HEK293 (cell line): ENCODE measurements around the gene PRTFDC1.

Source experiments
- CTCF ChIA-PET: fragments of 350-600 bp; formaldehyde crosslinking; extraction: SDS; loops from one replicate; lab custom pipeline; 2021; ENCODE audit warnings: antibody characterized with exemption; lab: Yijun Ruan, JAX
- POLR2A ChIA-PET: fragments of 300-600 bp; formaldehyde crosslinking; extraction: SDS; loops from one replicate; lab custom pipeline; 2020; ENCODE audit warnings: antibody characterized with exemption, inconsistent platforms; lab: Yijun Ruan, JAX
- H3K27ac ChIP-seq: fragments of 200-500 bp; sonication (Bioruptor generic); 2 replicates; pipeline ENCODE4 v1.5.1; 2014; ENCODE audit warnings: low read depth, low read length, control low read depth, inconsistent platforms; ENCODE audit errors: extremely low read depth
- H3K36me3 ChIP-seq, 2 experiments: fragments of 200-500 bp in 1 of 2; sonication (Bioruptor generic) in 1 of 2; 1 replicate in 1 of 2; 2 replicates in 1 of 2; pipeline ENCODE4 v1.5.1; 2014 to 2017; ENCODE audit warnings: inconsistent platforms in 2 of 2, low read length in 2 of 2; ENCODE audit not compliant: control insufficient read depth in 2 of 2, insufficient read depth in 1 of 2
- H3K4me1 ChIP-seq: fragments of 200-500 bp; sonication (Bioruptor generic); 2 replicates; pipeline ENCODE4 v1.5.1; 2014; ENCODE audit warnings: mild to moderate bottlenecking, low read length, inconsistent platforms; ENCODE audit not compliant: control insufficient read depth, insufficient read depth
- H3K4me3 ChIP-seq: 2 replicates; pipeline ENCODE4 v1.5.1; 2011; ENCODE audit warnings: low read depth, mild to moderate bottlenecking, control low read depth, low read length, moderate library complexity
- H3K9me3 ChIP-seq: fragments of 200-500 bp; sonication (Bioruptor generic); 2 replicates; pipeline ENCODE4 v1.5.1; 2014; ENCODE audit warnings: low read depth, low read length, inconsistent platforms; ENCODE audit not compliant: control insufficient read depth, insufficient read depth
- KLF9 ChIP-seq: fragments of 450-650 bp; formaldehyde crosslinking; IDR thresholded peaks from 2 replicates; pipeline ENCODE4 v1.5.1; 2016; ENCODE audit warnings: missing biosample characterization, missing genetic modification characterization, low read depth
- YY2 ChIP-seq: fragments of 450-650 bp; formaldehyde crosslinking; IDR thresholded peaks from 2 replicates; pipeline ENCODE4 v1.5.1; 2016; ENCODE audit warnings: missing biosample characterization, missing genetic modification characterization
- ZBTB17 ChIP-seq: fragments of 450-650 bp; formaldehyde crosslinking; IDR thresholded peaks from 2 replicates; pipeline ENCODE4 v1.5.1; 2016; ENCODE audit warnings: missing biosample characterization, missing genetic modification characterization
- ZBTB21 ChIP-seq: fragments of 450-650 bp; formaldehyde crosslinking; IDR thresholded peaks from 2 replicates; pipeline ENCODE4 v1.5.1; 2017; ENCODE audit warnings: missing biosample characterization, missing genetic modification characterization
- ZBTB48 ChIP-seq: fragments of 450-650 bp; formaldehyde crosslinking; IDR thresholded peaks from 2 replicates; pipeline ENCODE4 v1.5.1; 2016; ENCODE audit warnings: missing biosample characterization, missing genetic modification characterization
- ZFP3 ChIP-seq: fragments of 450-650 bp; formaldehyde crosslinking; IDR thresholded peaks from 2 replicates; pipeline ENCODE4 v1.5.1; 2016; ENCODE audit warnings: low read depth, missing biosample characterization, missing genetic modification characterization
- ZFP37 ChIP-seq: fragments of 450-650 bp; formaldehyde crosslinking; IDR thresholded peaks from 2 replicates; pipeline ENCODE4 v1.5.1; 2016; ENCODE audit warnings: missing biosample characterization, missing genetic modification characterization
- ZFP41 ChIP-seq: fragments of 450-650 bp; formaldehyde crosslinking; IDR thresholded peaks from 2 replicates; pipeline ENCODE4 v1.5.1; 2016; ENCODE audit warnings: missing biosample characterization, missing genetic modification characterization, borderline replicate concordance
- ZNF112 ChIP-seq: fragments of 450-650 bp; formaldehyde crosslinking; IDR thresholded peaks from 2 replicates; pipeline ENCODE4 v1.5.0; 2017; ENCODE audit warnings: missing biosample characterization, missing genetic modification characterization
- ZNF121 ChIP-seq: fragments of 450-650 bp; formaldehyde crosslinking; IDR thresholded peaks from 2 replicates; pipeline ENCODE4 v1.5.1; 2016; ENCODE audit warnings: missing biosample characterization, missing genetic modification characterization
- ZNF138 ChIP-seq: fragments of 450-650 bp; formaldehyde crosslinking; IDR thresholded peaks from 2 replicates; pipeline ENCODE4 v1.5.1; 2016; ENCODE audit warnings: missing biosample characterization, missing genetic modification characterization, borderline replicate concordance
- ZNF155 ChIP-seq: fragments of 450-650 bp; formaldehyde crosslinking; IDR thresholded peaks from 2 replicates; pipeline ENCODE4 v1.5.1; 2016; ENCODE audit warnings: missing biosample characterization, missing genetic modification characterization
- ZNF16 ChIP-seq: fragments of 450-650 bp; formaldehyde crosslinking; IDR thresholded peaks from 2 replicates; pipeline ENCODE4 v1.5.1; 2016; ENCODE audit warnings: low read depth, missing biosample characterization, missing genetic modification characterization
- ZNF202 ChIP-seq: fragments of 450-650 bp; formaldehyde crosslinking; IDR thresholded peaks from 2 replicates; pipeline ENCODE4 v1.5.1; 2016; ENCODE audit warnings: missing biosample characterization, missing genetic modification characterization, borderline replicate concordance
- ZNF23 ChIP-seq: fragments of 450-650 bp; formaldehyde crosslinking; IDR thresholded peaks from 2 replicates; pipeline ENCODE4 v1.5.1; 2016; ENCODE audit warnings: missing biosample characterization, missing genetic modification characterization, borderline replicate concordance
- ZNF24 ChIP-seq: fragments of 450-650 bp; formaldehyde crosslinking; IDR thresholded peaks from 2 replicates; pipeline ENCODE4 v1.5.1; 2016; ENCODE audit warnings: missing biosample characterization, missing genetic modification characterization
- ZNF366 ChIP-seq: fragments of 450-650 bp; formaldehyde crosslinking; conservative IDR thresholded peaks from 2 replicates; pipeline ENCODE4 v1.5.1; 2016; ENCODE audit warnings: missing biosample characterization, missing genetic modification characterization
- ZNF416 ChIP-seq: fragments of 450-650 bp; formaldehyde crosslinking; IDR thresholded peaks from 2 replicates; pipeline ENCODE4 v1.5.1; 2016; ENCODE audit warnings: missing biosample characterization, missing genetic modification characterization
- ZNF510 ChIP-seq: fragments of 450-650 bp; formaldehyde crosslinking; IDR thresholded peaks from 2 replicates; pipeline ENCODE4 v1.5.1; 2018; ENCODE audit warnings: mild to moderate bottlenecking, missing genetic modification characterization, missing biosample characterization; ENCODE audit not compliant: insufficient replicate concordance
- ZNF548 ChIP-seq: fragments of 450-650 bp; formaldehyde crosslinking; IDR thresholded peaks from 2 replicates; pipeline ENCODE4 v1.5.1; 2016; ENCODE audit warnings: missing biosample characterization, missing genetic modification characterization
- ZNF561 ChIP-seq: fragments of 450-650 bp; IDR thresholded peaks from 2 replicates; pipeline ENCODE4 v1.5.1; 2018; ENCODE audit warnings: missing biosample characterization, missing genetic modification characterization, borderline replicate concordance
- ZNF600 ChIP-seq: fragments of 450-650 bp; formaldehyde crosslinking; IDR thresholded peaks from 2 replicates; pipeline ENCODE4 v1.5.1; 2016; ENCODE audit warnings: missing biosample characterization, missing genetic modification characterization
- ZNF610 ChIP-seq: fragments of 450-650 bp; formaldehyde crosslinking; IDR thresholded peaks from 2 replicates; pipeline ENCODE4 v1.5.1; 2016; ENCODE audit warnings: missing biosample characterization, missing genetic modification characterization, borderline replicate concordance
- ZNF623 ChIP-seq: fragments of 450-650 bp; formaldehyde crosslinking; IDR thresholded peaks from 2 replicates; pipeline ENCODE4 v1.5.1; 2016; ENCODE audit warnings: missing biosample characterization, missing genetic modification characterization
- ZNF629 ChIP-seq: fragments of 450-650 bp; formaldehyde crosslinking; IDR thresholded peaks from 2 replicates; pipeline ENCODE4 v1.5.1; 2017; ENCODE audit warnings: missing biosample characterization, missing genetic modification characterization
- ZNF658 ChIP-seq: fragments of 450-650 bp; formaldehyde crosslinking; IDR thresholded peaks from 2 replicates; pipeline ENCODE4; 2016; ENCODE audit warnings: missing biosample characterization, missing genetic modification characterization
- ZNF677 ChIP-seq: fragments of 450-650 bp; IDR thresholded peaks from 2 replicates; pipeline ENCODE4 v1.5.0; 2018; ENCODE audit warnings: missing biosample characterization, mild to moderate bottlenecking, missing genetic modification characterization, moderate library complexity
- ZNF776 ChIP-seq: fragments of 450-650 bp; formaldehyde crosslinking; IDR thresholded peaks from 2 replicates; pipeline ENCODE4 v1.5.0; 2017; ENCODE audit warnings: missing biosample characterization, missing genetic modification characterization, borderline replicate concordance
- ZNF785 ChIP-seq: fragments of 450-650 bp; formaldehyde crosslinking; IDR thresholded peaks from 2 replicates; pipeline ENCODE4 v1.5.1; 2016; ENCODE audit warnings: missing biosample characterization, missing genetic modification characterization
- ZNF830 ChIP-seq: fragments of 450-650 bp; IDR thresholded peaks from 2 replicates; pipeline ENCODE4 v1.5.0; 2018; ENCODE audit warnings: missing biosample characterization, missing genetic modification characterization, low read depth, mild to moderate bottlenecking, moderate library complexity
- TF ChIP-seq, protein P1 (sequence below): fragments of 450-650 bp; formaldehyde crosslinking; IDR thresholded peaks from 2 replicates; pipeline ENCODE4 v1.5.1; 2017; ENCODE audit warnings: missing biosample characterization, missing genetic modification characterization
- TF ChIP-seq, protein P2 (sequence below): fragments of 450-650 bp; formaldehyde crosslinking; IDR thresholded peaks from 2 replicates; pipeline ENCODE4 v1.5.0; 2017; ENCODE audit warnings: missing biosample characterization, missing genetic modification characterization, borderline replicate concordance
- TF ChIP-seq, protein P3 (sequence below): fragments of 450-650 bp; formaldehyde crosslinking; IDR thresholded peaks from 2 replicates; pipeline ENCODE4 v1.5.1; 2016; ENCODE audit warnings: missing biosample characterization, missing genetic modification characterization

PRTFDC1 gene

DNA sequence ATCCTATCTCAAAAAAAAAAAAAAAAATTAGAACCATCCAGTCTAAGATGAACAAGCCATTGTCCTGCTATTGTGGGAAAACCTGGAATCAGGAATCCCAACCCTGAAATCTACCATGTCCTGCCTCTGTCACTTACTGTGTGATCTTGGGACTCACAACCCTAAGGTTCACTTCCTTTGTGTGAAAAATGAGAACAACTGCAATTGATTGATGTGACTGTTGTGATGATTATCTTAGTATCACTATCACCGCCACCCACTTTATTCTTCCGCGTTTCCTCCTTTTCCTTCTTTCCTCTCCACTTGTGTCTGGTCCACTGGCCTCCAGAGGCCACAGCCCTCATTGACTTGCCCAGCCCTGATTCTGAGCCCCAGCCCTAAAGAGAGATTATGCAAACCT is 12.6 kb upstream of the PRTFDC1 start:
- ChIA-PET POLR2A (no interaction called here), CTCF (no interaction called here)
- TF ChIP-seq KLF9 (tag by site-specific recombination) (no peak), ZFP3 (tag by site-specific recombination) (no peak), ZNF112 (tag by site-specific recombination) (no peak), ZNF623 (tag by site-specific recombination) (no peak), ZFP37 (tag by site-specific recombination) (no peak), ZNF629 (tag by site-specific recombination) (no peak), ZNF830 (tag by site-specific recombination) (no peak), ZFP41 (tag by site-specific recombination) (no peak), ZNF785 (tag by site-specific recombination) (no peak), ZNF776 (tag by site-specific recombination) (no peak), ZNF548 (tag by site-specific recombination) (no peak), ZBTB21 (tag by site-specific recombination) (no peak), ZNF23 (tag by site-specific recombination) (no peak), ZNF658 (tag by site-specific recombination) (no peak), ZBTB48 (tag by site-specific recombination) (no peak), ZNF202 (tag by site-specific recombination) (no peak), ZNF121 (tag by site-specific recombination) (no peak)
- TF ChIP-seq, protein P1, sequence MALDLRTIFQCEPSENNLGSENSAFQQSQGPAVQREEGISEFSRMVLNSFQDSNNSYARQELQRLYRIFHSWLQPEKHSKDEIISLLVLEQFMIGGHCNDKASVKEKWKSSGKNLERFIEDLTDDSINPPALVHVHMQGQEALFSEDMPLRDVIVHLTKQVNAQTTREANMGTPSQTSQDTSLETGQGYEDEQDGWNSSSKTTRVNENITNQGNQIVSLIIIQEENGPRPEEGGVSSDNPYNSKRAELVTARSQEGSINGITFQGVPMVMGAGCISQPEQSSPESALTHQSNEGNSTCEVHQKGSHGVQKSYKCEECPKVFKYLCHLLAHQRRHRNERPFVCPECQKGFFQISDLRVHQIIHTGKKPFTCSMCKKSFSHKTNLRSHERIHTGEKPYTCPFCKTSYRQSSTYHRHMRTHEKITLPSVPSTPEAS (tag by site-specific recombination) = no peak
- Histone ChIP-seq H3K27ac (no peak overlapping the region), H3K36me3 (no peaks in the 10 kb centered on the region), H3K4me3 (no peak overlapping the region), H3K4me1 (no peaks in the 10 kb centered on the region), H3K9me3 (no peaks in the 10 kb centered on the region)

DNA sequence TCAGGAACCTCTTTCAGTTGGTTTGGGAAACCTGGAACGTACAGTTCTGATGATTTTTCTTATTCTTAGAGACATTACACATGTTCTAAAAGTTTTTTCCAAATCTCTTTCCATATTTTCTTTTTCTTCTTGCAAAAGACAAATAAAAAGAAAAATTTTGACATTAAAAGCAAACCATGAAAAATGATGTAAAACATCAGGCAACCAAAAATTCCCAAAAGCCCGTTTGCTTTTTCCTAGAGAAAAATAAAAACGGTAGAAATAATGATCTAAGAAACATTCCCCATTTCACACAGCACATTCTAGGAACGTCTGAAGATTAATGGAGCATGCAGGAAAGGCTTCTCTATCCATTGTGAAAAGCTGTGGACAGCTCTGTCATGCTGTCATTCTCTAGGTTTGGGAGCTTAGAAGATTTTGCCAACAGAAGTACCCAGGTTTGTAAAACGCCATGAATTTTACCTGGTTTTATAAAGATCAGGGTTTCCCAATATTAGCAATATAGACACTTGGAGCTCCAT is 11.2 kb upstream of the PRTFDC1 start:
- Histone ChIP-seq H3K36me3 (no peaks in the 10 kb centered on the region), H3K4me3 (no peak overlapping the region), H3K27ac (no peak overlapping the region), H3K4me1 (no peaks in the 10 kb centered on the region), H3K9me3 (no peaks in the 10 kb centered on the region)
- TF ChIP-seq YY2 (tag by site-specific recombination) = no peak
- no peak for TF ChIP-seq ZNF677 (tag by site-specific recombination)
- TF ChIP-seq ZNF366 (tag by site-specific recombination) = no peak
- no peak for TF ChIP-seq ZNF600 (tag by site-specific recombination)
- no peak for TF ChIP-seq ZNF416 (tag by site-specific recombination)
- TF ChIP-seq, protein P2, sequence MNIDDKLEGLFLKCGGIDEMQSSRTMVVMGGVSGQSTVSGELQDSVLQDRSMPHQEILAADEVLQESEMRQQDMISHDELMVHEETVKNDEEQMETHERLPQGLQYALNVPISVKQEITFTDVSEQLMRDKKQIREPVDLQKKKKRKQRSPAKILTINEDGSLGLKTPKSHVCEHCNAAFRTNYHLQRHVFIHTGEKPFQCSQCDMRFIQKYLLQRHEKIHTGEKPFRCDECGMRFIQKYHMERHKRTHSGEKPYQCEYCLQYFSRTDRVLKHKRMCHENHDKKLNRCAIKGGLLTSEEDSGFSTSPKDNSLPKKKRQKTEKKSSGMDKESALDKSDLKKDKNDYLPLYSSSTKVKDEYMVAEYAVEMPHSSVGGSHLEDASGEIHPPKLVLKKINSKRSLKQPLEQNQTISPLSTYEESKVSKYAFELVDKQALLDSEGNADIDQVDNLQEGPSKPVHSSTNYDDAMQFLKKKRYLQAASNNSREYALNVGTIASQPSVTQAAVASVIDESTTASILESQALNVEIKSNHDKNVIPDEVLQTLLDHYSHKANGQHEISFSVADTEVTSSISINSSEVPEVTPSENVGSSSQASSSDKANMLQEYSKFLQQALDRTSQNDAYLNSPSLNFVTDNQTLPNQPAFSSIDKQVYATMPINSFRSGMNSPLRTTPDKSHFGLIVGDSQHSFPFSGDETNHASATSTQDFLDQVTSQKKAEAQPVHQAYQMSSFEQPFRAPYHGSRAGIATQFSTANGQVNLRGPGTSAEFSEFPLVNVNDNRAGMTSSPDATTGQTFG (tag by site-specific recombination) = no peak
- TF ChIP-seq ZNF610 (tag by site-specific recombination) = no peak
- TF ChIP-seq ZNF510 = no peak
- TF ChIP-seq ZNF16 = no peak
- TF ChIP-seq ZBTB17 (tag by site-specific recombination) = no peak
- TF ChIP-seq ZNF138 (tag by site-specific recombination) = no peak
- TF ChIP-seq, protein P3, sequence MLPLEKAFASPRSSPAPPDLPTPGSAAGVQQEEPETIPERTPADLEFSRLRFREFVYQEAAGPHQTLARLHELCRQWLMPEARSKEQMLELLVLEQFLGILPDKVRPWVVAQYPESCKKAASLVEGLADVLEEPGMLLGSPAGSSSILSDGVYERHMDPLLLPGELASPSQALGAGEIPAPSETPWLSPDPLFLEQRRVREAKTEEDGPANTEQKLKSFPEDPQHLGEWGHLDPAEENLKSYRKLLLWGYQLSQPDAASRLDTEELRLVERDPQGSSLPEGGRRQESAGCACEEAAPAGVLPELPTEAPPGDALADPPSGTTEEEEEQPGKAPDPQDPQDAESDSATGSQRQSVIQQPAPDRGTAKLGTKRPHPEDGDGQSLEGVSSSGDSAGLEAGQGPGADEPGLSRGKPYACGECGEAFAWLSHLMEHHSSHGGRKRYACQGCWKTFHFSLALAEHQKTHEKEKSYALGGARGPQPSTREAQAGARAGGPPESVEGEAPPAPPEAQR (tag by site-specific recombination) = no peak
- TF ChIP-seq ZNF561 (tag by site-specific recombination) = no peak
- no peak for TF ChIP-seq ZNF155 (tag by site-specific recombination)
- no peak for TF ChIP-seq ZNF24 (tag by site-specific recombination)
- ChIA-PET POLR2A (no interaction called here), CTCF (interaction anchor here (0.7 to 1.4 kb wide), 3 partner anchors 18 to 118 kb away, joined by 3 to 4 read pairs (median 3); no protein-coding TSS in a partner anchor)
